PFSK-1 (cell line): ENCODE results near the gene ADAM19.

Experiments used
- FOXP2 ChIP-seq: optimal IDR thresholded peaks from 2 replicates; pipeline ENCODE3; 2011; ENCODE audit warnings: borderline replicate concordance, control low read depth, inconsistent platforms; ENCODE audit not compliant: insufficient read depth; ENCODE audit errors: extremely low read length, extremely low read depth
- POLR2AphosphoS5 ChIP-seq: IDR thresholded peaks from 2 replicates; pipeline ENCODE4 v1.6.1; 2012; ENCODE audit warnings: low read depth, mild to moderate bottlenecking, control low read depth, low read length, moderate library complexity
- REST ChIP-seq, 2 experiments: IDR thresholded peaks; 2 replicates each; pipeline versions ENCODE4 v1.6.1 to v1.8.0; 2011 to 2012; ENCODE audit warnings: low read depth in 2 of 2, low read length in 2 of 2, control low read depth in 1 of 2, inconsistent platforms in 1 of 2, mild to moderate bottlenecking in 1 of 2, moderate library complexity in 1 of 2; ENCODE audit not compliant: insufficient read depth in 1 of 2
- SIN3A ChIP-seq: IDR thresholded peaks from 2 replicates; pipeline ENCODE4 v1.6.1; 2012; ENCODE audit warnings: mild to moderate bottlenecking, low read length, moderate library complexity, borderline replicate concordance; ENCODE audit not compliant: insufficient read depth
- TAF1 ChIP-seq: IDR thresholded peaks from 2 replicates; pipeline ENCODE4 v1.6.1; 2012; ENCODE audit warnings: low read length, control low read depth, borderline replicate concordance; ENCODE audit not compliant: insufficient read depth

- TF ChIP-seq REST (IDR thresholded peaks at IDR 0.05; ENCODE audit: insufficient read depth in 1 of 2, low read depth in 2 of 2, low read length in 2 of 2) (no peak), TAF1 (no peak), POLR2AphosphoS5 (no peak), SIN3A (no peak), FOXP2 (no peak)
Measured at GRCh38 chr5:157492886-157493285, 82.7 kb downstream of the ADAM19 start.
